SU-DHL-6 (cell line): ENCODE measurements around the gene LTBP4.

ENCODE experiments used
- H2AFZ ChIP-seq: fragments of 200-600 bp; sonication (generic); 2 replicates; pipeline ENCODE4 v1.6.1; 2014; ENCODE audit warnings: low read depth, mild to moderate bottlenecking, moderate library complexity, mixed read lengths, antibody characterized with exemption, low read length; ENCODE audit not compliant: severe bottlenecking
- H3F3A ChIP-seq: fragments of 200-600 bp; shearing (Covaris generic); 2 replicates; pipeline ENCODE4 v1.6.0; 2016; ENCODE audit warnings: antibody characterized with exemption, mild to moderate bottlenecking; ENCODE audit not compliant: insufficient read depth
- H3K27ac ChIP-seq: fragments of 200-600 bp; sonication (generic); 2 replicates; pipeline ENCODE4 v1.5.1; 2016; ENCODE audit warnings: low read depth, mild to moderate bottlenecking, low read length, moderate library complexity, mixed read lengths
- H3K27me3 ChIP-seq: fragments of 200-600 bp; sonication (generic), shearing (Covaris generic); 2 replicates; pipeline ENCODE4 v1.6.0; 2014; ENCODE audit warnings: mild to moderate bottlenecking, low read length
- H3K36me3 ChIP-seq: fragments of 200-600 bp; sonication (generic); 2 replicates; pipeline ENCODE4 v1.6.1; 2014; ENCODE audit warnings: mild to moderate bottlenecking, low read length, mixed read lengths
- H3K4me2 ChIP-seq: fragments of 300-600, 200-600 bp; shearing (Covaris generic), sonication (generic); 2 replicates; pipeline ENCODE4 v1.6.0; 2014; ENCODE audit warnings: low read length, low read depth, mild to moderate bottlenecking; ENCODE audit not compliant: poor library complexity, severe bottlenecking
- H3K4me3 ChIP-seq: fragments of 200-600 bp; sonication (generic); 2 replicates; pipeline ENCODE4 v1.5.1; 2014; ENCODE audit warnings: antibody characterized with exemption, low read length, mild to moderate bottlenecking, mixed read lengths; ENCODE audit not compliant: insufficient read depth, poor library complexity, severe bottlenecking
- H3K79me2 ChIP-seq: fragments of 200-600 bp; sonication (generic); 2 replicates; pipeline ENCODE4 v1.6.1; 2014; ENCODE audit warnings: mild to moderate bottlenecking, low read length, moderate library complexity; ENCODE audit not compliant: insufficient read depth
- H3K9ac ChIP-seq: fragments of 200-600 bp; sonication (generic); 2 replicates; pipeline ENCODE4 v1.7.0; 2014; ENCODE audit warnings: mild to moderate bottlenecking, low read length
- H3K9me2 ChIP-seq: fragments of 200-600 bp; sonication (generic); replicated peaks from 2 replicates; pipeline ENCODE4 v1.6.1; 2014; ENCODE audit warnings: low read length; ENCODE audit not compliant: insufficient read depth
- H3K9me3 ChIP-seq: fragments of 200-600 bp; sonication (generic); 2 replicates; pipeline ENCODE4 v1.6.1; 2014; ENCODE audit warnings: low read length, mixed read lengths; ENCODE audit not compliant: insufficient read depth
- H4K20me1 ChIP-seq: fragments of 200-600 bp; sonication (generic); 2 replicates; pipeline ENCODE4 v1.6.1; 2014; ENCODE audit warnings: low read depth, mild to moderate bottlenecking, antibody characterized with exemption, low read length, moderate library complexity, mixed read lengths
- CTCF ChIP-seq: fragments of 200-600 bp; sonication (generic); IDR thresholded peaks from one replicate; pipeline ENCODE4 v1.5.1; 2017; ENCODE audit warnings: antibody characterized with exemption, mild to moderate bottlenecking, low read length, moderate library complexity; ENCODE audit not compliant: insufficient read depth, poor library complexity, severe bottlenecking
- EZH2phosphoT487 ChIP-seq: fragments of 200-600 bp; sonication (generic), shearing (Covaris generic); conservative IDR thresholded peaks from 2 replicates; pipeline ENCODE4 v1.6.1; 2018; ENCODE audit warnings: mild to moderate bottlenecking, antibody characterized with exemption, low read length, moderate library complexity, mixed read lengths

LTBP4 gene

GRCh38 chr19:40565355-40565754, 35.8 kb upstream of the LTBP4 start:
- no peaks in the 10 kb centered on the region for H3K36me3 ChIP-seq
- H3K4me3 ChIP-seq, result no peak overlapping the region
- H3K79me2 ChIP-seq, result no peaks in the 10 kb centered on the region
- H3F3A ChIP-seq, result no peaks in the 10 kb centered on the region
- no peak overlapping the region for H3K27ac ChIP-seq
- no peak overlapping the region for H3K4me2 ChIP-seq
- TF ChIP-seq EZH2phosphoT487 (no peak), CTCF (no peak)
- H3K9ac ChIP-seq, result no peak overlapping the region
- no peaks in the 10 kb centered on the region for H4K20me1 ChIP-seq
- H3K9me3 ChIP-seq, result no peaks in the 10 kb centered on the region
- no peaks in the 10 kb centered on the region for H3K9me2 ChIP-seq
- no peaks in the 10 kb centered on the region for H3K27me3 ChIP-seq
- H2AFZ ChIP-seq, result no peak overlapping the region

DNA sequence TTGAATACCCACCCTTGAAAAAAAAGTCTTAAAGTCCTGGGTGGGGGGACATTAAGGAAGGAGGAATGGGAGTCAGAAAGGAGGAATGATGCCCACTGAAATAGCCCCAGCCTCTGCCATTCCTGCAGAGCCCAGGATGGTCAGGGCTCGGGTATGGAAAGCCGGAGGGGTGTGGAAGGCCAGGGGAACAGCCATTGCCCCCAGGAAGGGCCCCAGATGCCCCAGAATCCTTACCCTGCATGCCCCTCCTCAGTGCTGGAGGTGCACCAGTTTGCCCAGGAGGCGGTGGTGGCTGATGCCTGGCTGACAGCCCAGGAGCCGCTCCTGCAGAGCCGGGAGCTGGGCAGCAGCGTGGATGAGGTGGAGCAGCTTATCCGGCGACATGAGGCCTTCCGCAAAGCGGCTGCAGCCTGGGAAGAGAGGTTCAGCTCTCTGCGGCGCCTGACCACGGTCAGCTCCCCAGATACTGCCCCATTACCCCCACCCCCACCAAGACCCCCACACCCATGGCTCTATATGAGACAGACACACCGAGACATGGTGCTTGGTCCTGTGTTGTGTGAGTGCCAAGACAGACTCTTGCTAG, 35.2 kb upstream of the LTBP4 start:
- TF ChIP-seq CTCF, result no peak
- no peak for TF ChIP-seq EZH2phosphoT487
- no peak overlapping the region for H2AFZ ChIP-seq
- H3K27ac ChIP-seq, result no peak overlapping the region
- H3F3A ChIP-seq, result no peaks in the 10 kb centered on the region
- H3K79me2 ChIP-seq, result no peaks in the 10 kb centered on the region
- H3K36me3 ChIP-seq, result no peaks in the 10 kb centered on the region
- no peak overlapping the region for H3K4me2 ChIP-seq
- no peaks in the 10 kb centered on the region for H3K9me3 ChIP-seq
- no peaks in the 10 kb centered on the region for H4K20me1 ChIP-seq
- no peak overlapping the region for H3K9ac ChIP-seq
- no peaks in the 10 kb centered on the region for H3K9me2 ChIP-seq
- no peak overlapping the region for H3K4me3 ChIP-seq
- H3K27me3 ChIP-seq, result no peaks in the 10 kb centered on the region

DNA sequence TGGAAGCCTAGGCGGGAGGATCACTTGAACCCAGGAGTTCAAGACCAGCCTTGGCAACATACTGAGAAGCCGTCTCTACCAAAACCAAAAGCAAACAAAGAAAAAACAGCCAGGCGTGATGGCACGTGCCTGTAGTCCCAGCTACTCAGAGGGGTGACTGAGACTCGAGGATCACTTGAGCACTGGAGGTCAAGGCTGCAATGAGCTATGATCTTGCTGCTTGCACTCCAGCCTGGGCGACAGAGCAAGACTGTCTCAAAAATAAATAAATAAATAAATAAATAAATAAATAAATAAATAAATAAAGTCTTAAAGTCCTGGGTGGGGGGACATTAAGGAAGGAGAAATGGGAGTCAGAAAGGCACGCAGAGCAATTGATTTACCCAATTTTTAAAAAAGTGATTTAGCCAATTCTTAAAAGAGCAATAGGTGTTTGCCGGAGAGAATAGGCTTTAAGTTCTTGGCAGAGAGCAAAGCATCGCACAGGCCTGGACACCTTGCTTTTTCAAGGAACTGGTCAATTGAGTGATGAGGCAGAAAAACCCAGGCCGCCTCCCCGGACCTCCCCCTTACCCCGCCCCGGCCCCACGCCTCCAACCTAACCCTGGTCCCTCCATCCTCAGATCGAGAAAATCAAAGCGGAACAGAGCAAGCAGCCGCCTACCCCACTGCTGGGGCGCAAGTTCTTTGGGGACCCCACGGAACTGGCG, 34.0 kb upstream of the LTBP4 start:
- no peaks in the 10 kb centered on the region for H3K27me3 ChIP-seq
- H3K36me3 ChIP-seq, result no peaks in the 10 kb centered on the region
- no peaks in the 10 kb centered on the region for H4K20me1 ChIP-seq
- H3K27ac ChIP-seq, result no peak overlapping the region
- no peaks in the 10 kb centered on the region for H3K79me2 ChIP-seq
- H3F3A ChIP-seq, result no peaks in the 10 kb centered on the region
- no peaks in the 10 kb centered on the region for H3K9me3 ChIP-seq
- no peak overlapping the region for H3K9ac ChIP-seq
- H3K9me2 ChIP-seq, result no peaks in the 10 kb centered on the region
- no peak overlapping the region for H2AFZ ChIP-seq
- no peak overlapping the region for H3K4me3 ChIP-seq
- TF ChIP-seq EZH2phosphoT487, result no peak
- TF ChIP-seq CTCF, result no peak
- no peak overlapping the region for H3K4me2 ChIP-seq
